Activated CD4-positive, alpha-beta T cell treated with anti-CD3 and anti-CD28 coated beads, Interleukin-2, amount 50 U/mL, for 16 hours (primary cell): ENCODE data around the gene SNX13.

ENCODE experiments used
- DNase-seq: peaks from one replicate; pipeline ENCODE4 v3.0.0-alpha.2; 2020

Gene SNX13

DNA sequence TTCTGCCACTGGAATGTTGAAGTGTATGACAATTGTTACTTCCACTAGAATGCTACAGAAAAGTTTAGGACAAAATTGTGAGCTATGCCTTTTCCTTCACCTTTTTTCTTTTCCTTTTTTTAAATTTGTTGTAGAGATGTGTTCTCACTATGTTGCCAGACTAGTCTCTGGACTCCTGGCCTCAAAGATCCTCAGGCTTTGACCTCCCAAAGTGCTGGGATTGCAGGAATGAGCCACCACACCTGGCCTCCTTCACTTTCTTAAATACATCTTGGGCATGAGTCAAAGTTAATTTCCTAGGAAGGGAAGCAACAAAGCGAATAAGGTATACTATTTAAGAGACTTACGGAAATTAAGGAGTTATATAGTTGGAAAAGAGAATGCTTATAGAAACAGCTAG, 2.7 kb upstream of the SNX13 start:
- DNase-seq, result no peak

DNA sequence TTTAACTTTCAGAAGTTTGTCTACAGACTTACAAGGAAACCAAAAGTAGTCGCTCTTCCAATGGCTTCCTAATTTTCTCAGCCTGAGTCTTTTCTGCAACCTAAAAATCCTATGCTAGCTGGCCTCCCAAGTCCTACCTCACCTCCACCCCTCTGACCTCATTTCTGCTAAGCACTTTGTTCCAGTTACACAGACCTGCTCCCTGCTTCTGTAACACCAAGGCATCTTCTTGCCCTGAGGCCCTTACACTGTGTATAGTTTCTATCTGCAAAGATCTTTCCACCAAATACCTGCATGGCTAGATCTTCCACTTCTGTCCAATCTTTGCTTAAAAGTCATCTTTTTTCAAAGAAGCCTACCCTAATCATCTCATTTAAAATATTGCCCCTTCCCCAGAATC, 1.9 kb upstream of the SNX13 start:
- DNase-seq, result no peak

DNA sequence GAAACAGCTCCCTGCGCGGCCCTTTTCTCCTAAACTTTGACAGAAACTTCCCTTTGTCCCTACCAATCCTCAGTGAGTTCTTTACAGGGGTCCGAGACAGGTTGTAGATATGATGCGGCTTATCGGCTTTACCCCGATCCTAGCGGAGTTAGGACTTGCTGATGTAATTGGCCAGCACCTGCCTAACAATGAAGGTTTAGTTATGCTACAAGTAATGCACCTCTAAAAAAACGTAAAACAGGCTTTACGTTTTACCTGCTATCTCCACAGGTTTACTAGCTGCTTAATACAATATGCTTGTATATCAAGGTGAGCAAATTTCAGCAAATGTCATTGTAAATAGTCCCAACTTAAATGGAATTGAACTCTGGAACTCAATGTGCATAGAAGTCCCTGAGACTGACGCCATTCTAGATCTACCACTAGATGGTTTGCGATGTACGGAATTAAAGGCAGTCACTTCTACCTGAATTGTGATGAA, 697 bp upstream of the SNX13 start:
- no peak for DNase-seq

DNA sequence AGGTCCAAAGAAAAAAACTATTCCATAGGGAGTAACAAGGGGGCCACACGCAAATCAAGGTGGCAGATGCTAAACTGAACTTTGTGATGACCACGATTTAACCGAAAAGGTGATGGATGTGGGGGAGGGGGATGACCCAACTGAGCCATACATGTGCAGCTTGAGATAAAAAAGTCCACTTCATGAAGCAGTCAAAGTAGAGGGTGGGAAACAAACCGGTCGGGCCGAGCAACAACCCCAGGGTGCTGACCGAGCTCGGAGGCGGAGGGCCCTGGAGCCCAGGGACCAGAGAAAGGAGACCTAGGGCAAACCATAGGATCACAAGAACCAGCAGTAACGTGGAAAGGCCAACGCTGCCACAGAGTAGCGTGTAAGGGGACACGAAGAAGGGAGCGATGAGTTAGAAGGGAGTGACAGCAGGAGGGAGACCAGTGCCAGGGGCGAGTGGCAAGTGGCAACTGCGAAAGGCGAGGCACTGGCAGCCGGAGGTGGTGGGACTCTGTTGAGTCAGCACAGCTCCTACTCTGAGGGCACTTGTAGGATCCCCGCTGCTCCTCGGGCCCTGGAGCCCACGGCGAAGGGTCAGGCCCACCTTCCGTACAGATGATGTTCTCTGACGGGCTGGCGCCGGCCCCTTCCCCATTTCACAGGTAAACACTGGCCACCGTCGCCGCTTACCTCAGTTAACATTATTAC, 540 bp downstream of the SNX13 start:
- DNase-seq, result peak; percentile 53

DNA sequence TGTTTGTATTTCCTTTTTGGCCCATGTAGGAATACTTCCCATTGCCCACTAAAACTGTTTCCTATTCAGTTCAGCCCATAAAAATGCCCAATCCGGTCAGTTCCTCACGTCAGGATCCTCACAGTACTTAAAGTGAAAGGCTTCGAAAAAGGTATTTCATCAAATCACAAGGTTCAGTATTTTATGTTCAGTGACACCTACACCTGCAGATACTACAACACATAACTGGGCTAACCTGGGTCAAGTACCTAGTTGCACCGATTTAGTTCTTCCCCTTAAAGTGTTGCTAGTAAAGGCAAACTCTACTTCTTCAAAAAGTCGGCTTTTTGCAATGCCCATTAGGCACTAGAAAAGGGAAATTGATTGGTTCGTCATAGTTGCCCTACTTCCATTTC, 1.1 kb downstream of the SNX13 start:
- no peak for DNase-seq

DNA sequence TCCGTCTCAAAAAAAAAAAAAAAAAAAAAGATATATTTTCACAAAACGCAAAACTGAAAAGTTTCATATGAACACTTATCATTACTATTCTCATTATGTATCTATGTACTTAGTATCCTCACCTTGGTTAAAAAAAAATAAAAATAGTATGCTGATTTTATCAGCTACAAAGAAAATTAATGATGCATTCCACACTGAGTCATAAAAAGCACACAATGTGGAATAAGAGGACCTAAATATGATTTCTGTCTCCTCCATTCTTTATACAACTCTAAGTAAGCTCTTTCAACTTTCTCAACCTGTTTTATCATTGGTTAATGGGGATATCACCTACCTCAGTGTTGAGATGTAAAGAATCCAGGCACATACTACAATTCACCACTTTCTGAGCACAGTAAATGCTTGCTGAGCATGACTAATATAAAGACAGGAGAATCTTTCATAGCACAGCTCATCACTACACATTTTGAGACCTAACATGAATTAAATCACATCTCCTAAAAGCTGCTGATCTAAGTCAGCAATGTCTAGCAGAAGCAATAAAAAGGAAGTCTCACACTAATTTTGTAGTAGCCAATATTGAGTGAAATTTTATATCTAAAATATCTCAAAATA, 2.7 kb downstream of the SNX13 start:
- DNase-seq, result peak; percentile 70

DNA sequence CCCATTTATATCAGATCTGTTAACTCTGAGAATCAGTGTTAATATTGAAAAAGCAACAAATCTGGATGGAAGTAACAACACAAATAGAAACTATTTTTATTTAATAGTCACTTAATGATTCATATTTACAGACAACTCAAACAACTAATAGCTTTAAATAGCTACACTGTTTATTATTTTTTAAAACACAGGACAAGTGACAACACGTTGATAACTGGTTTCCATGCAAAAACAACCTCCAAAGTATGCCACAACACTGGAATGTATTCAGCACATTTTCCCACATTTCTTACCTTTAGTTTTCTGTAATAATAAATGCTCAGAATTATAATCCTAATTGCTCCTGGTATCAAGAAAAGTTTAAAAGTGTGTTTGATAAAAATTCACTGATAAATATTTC, 4.0 kb downstream of the SNX13 start:
- DNase-seq, result no peak

DNA sequence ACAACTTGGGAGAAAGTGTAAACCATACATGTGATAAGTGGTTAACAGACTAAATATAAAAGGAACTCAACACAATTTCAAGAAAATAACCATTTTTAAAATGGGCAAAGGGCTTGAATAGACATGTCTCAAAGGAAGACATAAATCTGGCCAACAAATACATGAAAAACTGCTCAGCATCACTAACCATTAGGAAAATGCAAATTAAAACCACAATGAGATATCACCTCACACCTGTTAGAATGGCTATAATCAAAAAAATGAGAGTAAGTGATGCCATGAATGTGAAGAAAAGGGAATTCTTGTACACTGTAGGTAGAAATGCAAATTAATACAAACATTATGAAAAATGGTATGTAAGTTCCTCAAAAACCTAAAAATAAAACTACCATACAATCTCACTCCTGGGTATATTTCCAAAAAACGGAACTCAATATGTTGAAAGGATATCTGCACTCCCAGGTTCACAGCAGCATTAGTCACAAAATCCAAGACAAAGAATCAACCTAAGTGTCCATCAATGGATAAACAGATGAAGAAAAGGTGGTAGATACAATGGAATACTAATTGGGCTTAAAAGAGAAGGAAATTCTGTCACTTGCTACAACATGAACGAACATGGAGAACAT, 5.6 kb downstream of the SNX13 start:
- no peak for DNase-seq

DNA sequence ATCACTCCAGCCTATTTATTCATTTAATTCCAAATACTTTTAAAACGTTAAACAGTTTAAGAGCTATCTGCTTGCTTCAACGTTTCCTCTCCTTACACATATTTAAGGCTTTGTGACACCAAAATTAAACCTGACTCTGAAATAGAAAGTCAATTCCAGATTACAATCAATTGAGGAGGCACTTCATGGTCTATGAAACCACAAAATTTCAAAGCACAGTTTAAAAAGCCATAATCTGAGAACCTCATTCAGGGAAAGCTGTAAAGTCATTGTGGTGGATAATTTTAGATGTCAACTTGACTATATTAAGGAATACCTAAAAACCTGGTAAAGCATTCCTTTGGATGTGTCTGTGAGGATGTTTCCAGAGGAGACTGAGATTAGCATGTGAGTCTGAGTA, 6.2 kb downstream of the SNX13 start:
- peak; percentile 28 for DNase-seq

DNA sequence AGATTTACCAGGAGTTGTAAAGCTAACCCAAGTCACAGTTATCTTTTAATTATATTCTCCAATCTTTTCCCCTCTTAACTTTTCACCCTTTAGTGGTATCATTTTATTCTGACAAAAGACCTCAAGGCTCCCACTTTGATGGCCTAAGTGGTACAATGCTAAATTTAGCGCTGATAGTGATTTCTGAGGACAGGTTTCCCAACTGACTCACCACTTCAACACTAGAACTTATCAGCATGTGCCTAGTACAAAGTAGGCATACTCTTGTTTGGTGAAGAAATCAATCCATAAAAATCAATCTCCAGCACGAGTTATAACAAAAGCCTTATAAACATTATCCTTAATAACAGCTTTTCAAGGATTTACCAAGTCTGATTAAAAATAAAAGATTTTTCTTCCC, 7.5 kb downstream of the SNX13 start:
- DNase-seq, result no peak

DNA sequence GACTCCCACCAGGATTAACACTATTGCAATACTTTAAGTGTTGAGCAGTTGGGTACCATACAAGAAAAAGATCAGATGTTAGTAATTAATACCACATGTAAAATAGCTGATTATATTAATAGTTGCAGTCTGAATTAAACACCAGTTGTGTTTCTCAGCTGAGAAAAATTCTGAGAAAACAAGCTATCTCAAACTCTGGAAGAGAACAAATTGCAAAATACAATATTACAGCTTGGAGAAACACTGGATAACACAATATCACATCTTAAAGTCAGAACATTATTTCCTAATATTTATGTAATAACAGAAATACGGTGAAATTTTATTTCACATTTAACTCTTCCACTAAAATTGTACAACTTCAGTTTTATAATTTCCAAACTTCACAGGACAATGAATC, 9.2 kb downstream of the SNX13 start:
- no peak for DNase-seq

DNA sequence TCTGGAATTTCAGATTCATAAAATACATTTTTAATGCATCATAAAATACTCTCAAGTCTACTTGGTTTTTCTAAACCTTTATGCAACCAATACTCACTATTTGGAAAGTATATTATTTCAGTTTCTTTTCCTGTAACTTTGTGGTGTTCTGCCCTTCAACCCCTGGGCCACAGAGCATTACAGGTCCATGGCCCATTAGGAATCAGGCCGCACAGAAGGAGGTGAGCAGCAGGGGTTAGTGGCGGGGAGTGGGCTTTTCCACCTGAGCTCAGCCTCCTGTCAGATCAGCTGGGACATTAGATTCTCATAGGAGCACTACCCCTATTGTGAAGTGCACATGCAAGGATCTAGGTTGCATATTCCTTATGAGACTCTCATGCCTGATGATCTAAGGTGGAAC, 9.7 kb downstream of the SNX13 start:
- no peak for DNase-seq

DNA sequence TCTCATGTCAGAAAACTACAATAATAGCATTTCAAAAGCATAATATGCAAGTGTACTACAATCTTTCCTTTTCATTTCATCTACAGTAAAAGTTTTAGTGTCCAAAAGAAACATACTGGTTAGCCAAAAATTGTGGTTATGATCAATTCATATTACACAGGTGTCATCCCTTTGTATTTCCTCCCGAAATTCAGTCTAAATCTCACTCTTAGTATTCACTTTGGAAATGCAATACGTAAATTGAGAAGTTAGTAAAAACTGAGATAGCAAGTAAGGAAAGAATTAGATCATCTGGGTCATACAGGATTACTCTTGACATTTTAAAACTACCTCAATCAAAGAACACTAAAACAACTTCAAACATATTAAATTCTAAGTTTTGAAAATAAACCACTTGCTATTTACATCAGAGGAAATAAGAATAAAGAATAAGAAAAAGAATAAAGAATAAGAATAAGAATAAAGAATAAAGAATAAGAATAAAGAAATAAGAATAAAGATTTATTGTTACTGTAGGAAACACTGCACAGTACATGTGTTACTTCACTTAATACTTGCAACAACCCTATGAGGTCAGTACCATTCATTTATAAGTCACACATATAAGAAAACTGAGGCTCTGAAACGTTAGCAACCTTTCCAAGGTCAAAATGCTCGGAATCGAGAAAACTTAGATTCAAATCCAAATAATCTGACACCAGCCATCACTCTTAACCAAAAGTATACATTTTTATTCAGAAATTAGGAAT, 10.5 kb downstream of the SNX13 start:
- peak; percentile 34 for DNase-seq

DNA sequence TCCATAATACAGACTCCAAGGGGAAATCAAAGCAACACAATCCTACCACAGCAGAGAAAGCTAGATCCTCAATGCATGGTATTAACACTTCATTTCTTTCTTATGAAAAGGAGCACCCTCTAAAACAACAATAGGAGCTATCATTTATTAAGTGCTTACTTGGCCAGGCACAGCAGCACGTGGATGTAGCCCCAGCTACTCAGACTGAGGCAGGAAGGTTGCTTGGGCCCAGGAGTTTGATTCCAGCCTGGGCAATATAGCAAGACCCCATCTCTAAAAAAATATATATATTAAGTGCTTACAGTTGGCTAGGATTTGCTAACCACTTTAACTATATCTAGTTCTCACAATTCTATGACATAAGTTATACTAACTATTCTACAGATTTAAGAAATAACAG, 12.2 kb downstream of the SNX13 start:
- no peak for DNase-seq

DNA sequence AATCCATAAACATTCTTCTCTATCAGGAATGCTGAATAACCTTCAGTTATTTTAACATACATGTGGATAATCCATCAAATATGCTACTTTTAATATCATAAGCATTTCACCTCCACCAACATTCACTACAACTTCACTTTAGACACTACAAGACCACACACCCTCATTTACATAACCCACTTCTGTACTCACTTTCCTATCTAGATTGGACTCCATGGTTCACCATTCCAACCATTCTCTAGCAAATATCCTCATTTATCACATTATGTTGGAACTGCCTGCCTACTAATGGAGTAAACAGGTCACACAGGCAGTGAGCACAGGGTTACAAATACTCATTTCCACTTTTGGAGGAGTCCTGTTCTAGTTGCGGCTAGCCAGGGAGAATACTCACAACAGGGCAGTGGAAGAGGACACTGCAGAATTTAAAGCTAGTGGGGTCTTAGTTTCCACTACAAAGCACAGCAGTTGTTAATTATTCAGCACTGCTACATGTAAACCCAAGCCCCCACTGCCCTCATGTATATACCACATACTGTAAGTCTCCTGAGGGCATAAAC, 18.4 kb downstream of the SNX13 start:
- DNase-seq, result no peak

DNA sequence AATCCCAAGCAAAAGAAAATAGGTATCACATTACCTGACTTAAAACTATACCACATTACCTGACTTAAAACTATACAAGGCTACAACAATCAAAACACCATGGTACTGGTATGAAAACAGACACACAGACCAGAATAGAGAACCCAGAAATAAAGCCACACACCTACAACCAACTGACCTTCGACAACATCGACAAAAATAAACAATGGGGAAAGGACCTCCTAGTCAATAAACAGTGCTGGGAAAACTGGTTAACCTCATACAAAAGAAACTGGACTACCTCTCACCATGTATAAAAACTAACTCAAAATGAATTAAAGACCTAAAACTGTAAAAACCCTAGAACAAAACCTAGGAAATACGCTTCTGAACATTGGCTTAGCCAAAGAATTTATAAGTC, 22.5 kb downstream of the SNX13 start:
- no peak for DNase-seq

DNA sequence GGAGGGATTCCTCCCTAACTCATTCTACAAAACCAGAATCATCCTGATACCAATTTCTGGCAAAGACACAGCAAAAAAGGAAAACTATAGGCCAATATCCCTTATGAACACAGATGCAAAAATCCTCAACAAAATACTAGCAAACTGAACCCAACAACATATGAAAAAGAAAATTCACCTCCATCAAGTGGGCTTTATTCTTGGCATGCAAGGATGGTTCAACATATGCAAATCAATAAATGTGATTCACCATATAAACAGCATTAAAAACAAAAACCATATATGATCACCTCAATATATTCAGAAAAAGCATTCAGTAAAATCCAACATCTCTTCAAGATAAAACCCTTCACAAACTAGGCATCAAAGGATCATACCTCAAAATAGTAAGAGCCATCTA, 23.5 kb downstream of the SNX13 start:
- no peak for DNase-seq

DNA sequence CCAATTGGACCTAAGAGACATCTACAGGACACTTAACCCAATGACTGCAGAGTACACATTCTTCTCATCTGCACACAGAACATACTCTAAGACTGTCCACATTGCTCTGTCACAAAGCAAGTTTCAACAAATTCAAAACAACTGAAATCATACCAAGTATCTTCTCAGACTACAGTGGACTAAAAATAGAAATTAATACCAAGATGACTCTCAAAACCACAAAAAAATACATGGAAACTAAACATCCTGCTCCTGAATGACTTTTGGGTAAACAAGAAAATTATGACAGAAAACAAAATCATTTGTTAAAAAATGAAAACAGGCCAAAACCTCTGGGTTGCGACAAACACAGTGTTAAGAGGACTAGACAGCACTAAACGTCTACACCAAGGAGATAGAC, 24.5 kb downstream of the SNX13 start:
- DNase-seq, result no peak

DNA sequence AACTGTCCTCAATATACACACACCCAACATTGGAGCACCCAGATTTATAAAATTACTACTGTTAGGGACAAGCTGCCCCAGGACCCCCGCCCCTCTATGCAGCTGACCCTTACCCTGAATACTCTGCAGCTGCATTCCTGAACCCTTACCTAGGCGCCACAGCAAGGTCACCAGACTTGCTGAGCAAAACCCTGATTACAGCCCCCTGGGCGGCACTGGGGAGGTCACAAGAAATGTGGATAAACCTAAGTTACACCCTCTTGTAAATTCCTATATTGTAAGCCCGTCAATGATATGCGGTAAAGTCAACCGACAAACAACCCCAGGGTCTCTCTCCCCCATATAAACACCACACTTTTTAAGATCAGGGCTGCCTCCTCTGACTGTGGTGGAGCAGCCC, 25.1 kb downstream of the SNX13 start:
- no peak for DNase-seq

DNA sequence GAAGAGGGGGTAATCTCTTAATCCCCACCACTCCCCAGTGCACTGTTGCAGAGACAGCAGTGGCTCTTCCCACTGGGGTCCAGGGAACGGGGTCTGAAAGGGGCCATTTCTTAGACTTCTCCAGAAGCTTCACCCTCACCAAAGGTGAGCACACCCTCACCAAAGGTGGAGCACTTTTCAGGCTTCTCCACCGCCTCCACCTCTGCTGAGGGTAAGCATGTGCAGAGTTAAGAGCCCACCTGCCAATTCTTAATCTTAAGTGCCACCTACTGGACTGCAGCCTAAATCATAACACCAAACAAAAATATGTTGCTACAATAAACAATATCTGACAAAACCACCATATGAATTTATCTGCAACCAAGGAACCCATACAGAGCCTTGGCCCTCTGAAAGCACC, 27.0 kb downstream of the SNX13 start:
- DNase-seq, result no peak

DNA sequence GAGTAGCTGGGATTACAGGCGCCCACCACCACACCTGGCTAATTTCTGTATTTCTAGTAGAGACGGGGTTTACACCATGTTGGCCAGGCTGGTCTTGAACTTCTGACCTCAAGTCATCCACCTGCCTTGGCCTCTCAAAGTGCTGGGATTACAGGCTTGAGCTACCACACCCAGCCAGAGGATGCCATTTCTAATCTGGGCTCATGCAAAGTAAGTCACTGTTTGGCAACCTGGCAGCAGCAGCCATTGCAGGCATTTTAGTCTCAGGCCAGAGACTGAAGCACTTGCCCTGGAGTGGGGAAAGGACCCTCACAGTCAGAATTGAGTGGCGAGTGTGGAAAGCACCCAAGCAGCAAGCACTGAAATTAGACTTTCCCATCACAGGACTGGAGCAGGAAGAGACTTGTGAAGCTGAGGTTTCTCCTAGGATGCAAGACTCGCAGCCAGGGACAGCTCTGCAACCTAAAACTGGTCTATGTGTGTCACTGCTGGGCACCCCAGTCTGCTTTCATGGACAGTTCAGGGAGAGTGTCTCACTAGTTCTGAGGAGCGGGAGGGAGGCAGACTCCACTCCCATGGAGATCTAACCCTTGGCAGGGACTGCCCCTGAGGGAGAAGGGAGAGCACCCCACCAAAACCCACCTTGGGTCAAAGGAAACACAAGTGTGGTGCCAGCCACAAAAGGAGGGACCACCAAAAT, 27.6 kb downstream of the SNX13 start:
- DNase-seq, result no peak

DNA sequence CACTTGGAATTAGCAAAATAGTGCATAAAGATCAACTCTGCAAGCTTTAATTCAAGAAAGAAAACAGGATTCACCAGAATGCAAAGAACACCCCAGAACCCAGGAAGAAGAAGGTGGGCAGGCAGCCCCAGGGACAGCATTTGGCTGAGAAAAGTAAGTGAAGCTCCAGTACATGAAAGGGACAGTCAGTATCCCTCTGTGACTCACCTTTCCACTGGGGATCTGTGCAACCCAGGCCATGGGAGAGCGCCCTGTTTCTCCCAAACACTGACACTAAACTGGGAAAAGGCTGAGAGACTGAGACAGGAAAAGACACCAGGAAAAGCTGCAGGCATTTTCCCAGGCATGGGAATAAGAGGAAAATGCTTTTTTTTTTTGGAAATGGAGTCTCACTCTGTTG, 28.2 kb downstream of the SNX13 start:
- DNase-seq, result no peak

DNA sequence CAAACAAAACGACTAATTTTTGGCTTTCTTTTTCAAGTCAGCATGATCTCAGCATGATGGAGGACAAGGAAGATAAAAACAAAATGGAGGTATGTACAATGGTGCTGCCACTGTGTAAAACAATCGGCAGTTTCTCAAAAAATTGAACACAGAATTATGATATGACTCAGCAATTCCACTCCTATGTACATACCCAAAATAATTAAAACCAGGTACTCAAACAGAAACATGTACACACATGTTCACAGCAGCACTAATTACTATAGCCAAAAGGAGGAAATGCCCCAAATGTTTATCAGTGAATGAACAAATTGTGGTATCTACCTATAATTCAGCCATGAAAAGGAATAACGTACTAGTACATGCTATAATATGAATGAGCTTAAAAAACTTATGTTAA, 29.9 kb downstream of the SNX13 start:
- DNase-seq, result peak; percentile 5
